HEK293 (cell line): ENCODE results near the gene RPS21.
A peak's percentile ranks its signal among the peaks of the same experiment; 100 is the strongest.

ENCODE experiments used
- CTCF ChIA-PET: fragments of 350-600 bp; formaldehyde crosslinking; extraction: SDS; loops from one replicate; lab custom pipeline; 2021; ENCODE audit warnings: antibody characterized with exemption; lab: Yijun Ruan, JAX
- POLR2A ChIA-PET: fragments of 300-600 bp; formaldehyde crosslinking; extraction: SDS; loops from one replicate; lab custom pipeline; 2020; ENCODE audit warnings: antibody characterized with exemption, inconsistent platforms; lab: Yijun Ruan, JAX
- H3K27ac ChIP-seq: fragments of 200-500 bp; sonication (Bioruptor generic); 2 replicates; pipeline ENCODE4 v1.5.1; 2014; ENCODE audit warnings: low read depth, low read length, control low read depth, inconsistent platforms; ENCODE audit errors: extremely low read depth
- H3K36me3 ChIP-seq, 2 experiments: fragments of 200-500 bp in 1 of 2; sonication (Bioruptor generic) in 1 of 2; 1 replicate in 1 of 2; 2 replicates in 1 of 2; pipeline ENCODE4 v1.5.1; 2014 to 2017; ENCODE audit warnings: inconsistent platforms in 2 of 2, low read length in 2 of 2; ENCODE audit not compliant: control insufficient read depth in 2 of 2, insufficient read depth in 1 of 2
- H3K4me1 ChIP-seq: fragments of 200-500 bp; sonication (Bioruptor generic); 2 replicates; pipeline ENCODE4 v1.5.1; 2014; ENCODE audit warnings: mild to moderate bottlenecking, low read length, inconsistent platforms; ENCODE audit not compliant: control insufficient read depth, insufficient read depth
- H3K4me3 ChIP-seq: 2 replicates; pipeline ENCODE4 v1.5.1; 2011; ENCODE audit warnings: low read depth, mild to moderate bottlenecking, control low read depth, low read length, moderate library complexity
- H3K9me3 ChIP-seq: fragments of 200-500 bp; sonication (Bioruptor generic); 2 replicates; pipeline ENCODE4 v1.5.1; 2014; ENCODE audit warnings: low read depth, low read length, inconsistent platforms; ENCODE audit not compliant: control insufficient read depth, insufficient read depth
- BCL11A ChIP-seq: fragments of 450-650 bp; formaldehyde crosslinking; IDR thresholded peaks from 2 replicates; pipeline ENCODE4 v1.5.1; 2016; ENCODE audit warnings: low read depth, missing biosample characterization, missing genetic modification characterization
- TSHZ1 ChIP-seq: fragments of 450-650 bp; formaldehyde crosslinking; IDR thresholded peaks from 2 replicates; pipeline ENCODE4 v1.5.1; 2016; ENCODE audit warnings: missing biosample characterization, missing genetic modification characterization, borderline replicate concordance
- YY2 ChIP-seq: fragments of 450-650 bp; formaldehyde crosslinking; IDR thresholded peaks from 2 replicates; pipeline ENCODE4 v1.5.1; 2016; ENCODE audit warnings: missing biosample characterization, missing genetic modification characterization
- ZBTB26 ChIP-seq: fragments of 450-650 bp; formaldehyde crosslinking; optimal IDR thresholded peaks from 2 replicates; pipeline ENCODE3; 2016; ENCODE audit warnings: missing biosample characterization, mild to moderate bottlenecking, missing genetic modification characterization
- ZNF112 ChIP-seq: fragments of 450-650 bp; formaldehyde crosslinking; IDR thresholded peaks from 2 replicates; pipeline ENCODE4 v1.5.0; 2017; ENCODE audit warnings: missing biosample characterization, missing genetic modification characterization
- ZNF175 ChIP-seq: fragments of 450-650 bp; formaldehyde crosslinking; IDR thresholded peaks from 2 replicates; pipeline ENCODE4 v1.5.1; 2016; ENCODE audit warnings: missing biosample characterization, missing genetic modification characterization
- ZNF404 ChIP-seq: fragments of 450-650 bp; formaldehyde crosslinking; IDR thresholded peaks from 2 replicates; pipeline ENCODE4 v1.5.1; 2017; ENCODE audit warnings: missing biosample characterization, missing genetic modification characterization
- ZNF621 ChIP-seq: fragments of 450-650 bp; formaldehyde crosslinking; IDR thresholded peaks from 2 replicates; pipeline ENCODE4 v1.5.1; 2017; ENCODE audit warnings: missing biosample characterization, missing genetic modification characterization
- ZNF664 ChIP-seq: fragments of 450-650 bp; formaldehyde crosslinking; IDR thresholded peaks from 2 replicates; pipeline ENCODE4 v1.5.1; 2016; ENCODE audit warnings: missing biosample characterization, missing genetic modification characterization
- ZNF791 ChIP-seq: fragments of 450-650 bp; formaldehyde crosslinking; IDR thresholded peaks from 2 replicates; pipeline ENCODE4 v1.5.1; 2016; ENCODE audit warnings: missing biosample characterization, missing genetic modification characterization
- ZSCAN30 ChIP-seq: fragments of 450-650 bp; IDR thresholded peaks from 2 replicates; pipeline ENCODE4 v1.5.1; 2018; ENCODE audit warnings: missing biosample characterization, mild to moderate bottlenecking, missing genetic modification characterization, moderate library complexity
- ZXDB ChIP-seq: fragments of 450-650 bp; formaldehyde crosslinking; IDR thresholded peaks from 2 replicates; pipeline ENCODE4 v1.5.1; 2016; ENCODE audit warnings: missing biosample characterization, missing genetic modification characterization
- TF ChIP-seq, protein P1 (sequence below): fragments of 450-650 bp; formaldehyde crosslinking; IDR thresholded peaks from 2 replicates; pipeline ENCODE4 v1.5.1; 2016; ENCODE audit warnings: missing biosample characterization, missing genetic modification characterization
- TF ChIP-seq, protein P2 (sequence below): fragments of 450-650 bp; formaldehyde crosslinking; IDR thresholded peaks from 2 replicates; pipeline ENCODE4 v1.5.1; 2016; ENCODE audit warnings: missing biosample characterization, missing genetic modification characterization

The RPS21 gene

DNA sequence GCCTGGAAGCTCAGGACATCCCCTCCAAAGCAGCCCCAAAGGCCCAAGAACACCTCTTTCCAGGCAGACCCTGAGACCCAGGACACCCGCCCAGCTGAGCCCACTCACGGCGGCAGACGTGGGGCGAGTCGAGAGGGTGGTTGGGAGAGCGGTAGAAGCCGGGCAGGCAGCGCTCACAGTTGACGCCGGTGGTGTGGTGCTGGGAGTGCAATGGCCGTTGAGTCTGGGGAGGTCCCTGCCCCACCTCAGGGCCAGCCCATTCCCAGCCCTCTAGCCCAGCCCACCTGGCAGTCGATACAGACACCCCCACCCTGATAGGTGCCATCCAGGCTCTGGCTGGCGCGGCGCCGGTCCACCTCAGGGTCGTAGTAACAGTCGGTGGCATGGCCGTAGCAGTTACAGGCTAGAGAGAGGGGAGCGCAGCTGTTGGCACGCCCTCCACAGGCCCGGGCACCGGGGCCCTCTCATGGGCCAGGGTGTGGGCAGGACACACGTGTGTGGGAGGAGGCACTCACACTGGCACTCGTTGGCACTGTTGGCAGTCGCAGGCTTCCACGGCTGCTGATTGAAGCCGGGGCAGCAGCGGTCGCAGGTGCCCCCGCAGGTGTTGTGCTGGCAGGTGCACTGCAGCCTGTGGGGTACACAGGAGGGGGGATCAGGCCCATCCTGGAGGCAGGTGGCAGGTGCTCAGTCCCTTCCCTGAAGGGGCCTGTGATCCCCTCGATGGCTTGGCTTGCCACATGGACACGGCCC lies 40.3 kb upstream of the RPS21 start:
- Histone ChIP-seq H3K4me1 (peaks cover 5% of the 10 kb centered on the region; the same call in 1 of the 2 replicates), H3K4me3 (no peak overlapping the region), H3K36me3 (peaks cover 5 to 63% of the 10 kb centered on the region in 2 experiments; a peak in 2 of 3 replicates), H3K27ac (no peak overlapping the region), H3K9me3 (no peaks in the 10 kb centered on the region)
- POLR2A ChIA-PET, result interaction anchor here (1.4 kb wide), 1 partner anchor 36 kb away, joined by 3 read pairs; no protein-coding TSS in a partner anchor
- CTCF ChIA-PET, result interaction anchor here (0.6 kb wide), 2 partner anchors 26 to 36 kb away, joined by 5 to 6 read pairs; no protein-coding TSS in a partner anchor
- no peak for TF ChIP-seq ZSCAN30 (tag by site-specific recombination)
- TF ChIP-seq, protein P1, sequence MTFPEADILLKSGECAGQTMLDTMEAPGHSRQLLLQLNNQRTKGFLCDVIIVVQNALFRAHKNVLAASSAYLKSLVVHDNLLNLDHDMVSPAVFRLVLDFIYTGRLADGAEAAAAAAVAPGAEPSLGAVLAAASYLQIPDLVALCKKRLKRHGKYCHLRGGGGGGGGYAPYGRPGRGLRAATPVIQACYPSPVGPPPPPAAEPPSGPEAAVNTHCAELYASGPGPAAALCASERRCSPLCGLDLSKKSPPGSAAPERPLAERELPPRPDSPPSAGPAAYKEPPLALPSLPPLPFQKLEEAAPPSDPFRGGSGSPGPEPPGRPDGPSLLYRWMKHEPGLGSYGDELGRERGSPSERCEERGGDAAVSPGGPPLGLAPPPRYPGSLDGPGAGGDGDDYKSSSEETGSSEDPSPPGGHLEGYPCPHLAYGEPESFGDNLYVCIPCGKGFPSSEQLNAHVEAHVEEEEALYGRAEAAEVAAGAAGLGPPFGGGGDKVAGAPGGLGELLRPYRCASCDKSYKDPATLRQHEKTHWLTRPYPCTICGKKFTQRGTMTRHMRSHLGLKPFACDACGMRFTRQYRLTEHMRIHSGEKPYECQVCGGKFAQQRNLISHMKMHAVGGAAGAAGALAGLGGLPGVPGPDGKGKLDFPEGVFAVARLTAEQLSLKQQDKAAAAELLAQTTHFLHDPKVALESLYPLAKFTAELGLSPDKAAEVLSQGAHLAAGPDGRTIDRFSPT (tag by site-specific recombination), result peak; percentile 28; the same call in 1 of the 2 replicates

DNA sequence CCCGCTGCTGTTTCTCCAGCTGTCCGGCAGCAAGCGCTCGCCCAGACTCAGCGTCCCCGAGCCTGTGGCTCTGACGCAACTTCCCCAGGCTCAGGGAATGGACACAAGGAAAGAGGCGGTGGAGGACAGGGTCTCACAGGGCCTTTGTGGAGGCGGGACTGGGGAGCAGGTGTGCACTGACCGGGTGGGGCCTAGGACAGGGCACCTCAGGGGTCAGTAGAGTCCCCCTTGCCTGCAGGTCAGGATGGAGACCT lies 39.8 kb upstream of the RPS21 start:
- no peaks in the 10 kb centered on the region for H3K9me3 ChIP-seq
- peaks cover 5% of the 10 kb centered on the region; the same call in 1 of the 2 replicates for H3K4me1 ChIP-seq
- no peak overlapping the region for H3K4me3 ChIP-seq
- ChIA-PET POLR2A (interaction anchor here (1.4 kb wide), 1 partner anchor 36 kb away, joined by 3 read pairs; no protein-coding TSS in a partner anchor), CTCF (no interaction called here)
- H3K36me3 ChIP-seq, result peaks cover 5 to 68% of the 10 kb centered on the region in 2 experiments; a peak in 2 of 3 replicates
- no peak overlapping the region for H3K27ac ChIP-seq
- TF ChIP-seq TSHZ1 (tag by site-specific recombination) (no peak), ZNF112 (tag by site-specific recombination) (no peak), ZNF621 (tag by site-specific recombination) (no peak), ZNF664 (tag by site-specific recombination) (no peak), ZNF175 (no peak), ZNF404 (tag by site-specific recombination) (no peak), ZXDB (tag by site-specific recombination) (no peak), ZBTB26 (tag by site-specific recombination) (no peak), YY2 (tag by site-specific recombination) (no peak), ZNF791 (tag by site-specific recombination) (no peak), BCL11A (tag by site-specific recombination) (no peak)
- TF ChIP-seq, protein P2, sequence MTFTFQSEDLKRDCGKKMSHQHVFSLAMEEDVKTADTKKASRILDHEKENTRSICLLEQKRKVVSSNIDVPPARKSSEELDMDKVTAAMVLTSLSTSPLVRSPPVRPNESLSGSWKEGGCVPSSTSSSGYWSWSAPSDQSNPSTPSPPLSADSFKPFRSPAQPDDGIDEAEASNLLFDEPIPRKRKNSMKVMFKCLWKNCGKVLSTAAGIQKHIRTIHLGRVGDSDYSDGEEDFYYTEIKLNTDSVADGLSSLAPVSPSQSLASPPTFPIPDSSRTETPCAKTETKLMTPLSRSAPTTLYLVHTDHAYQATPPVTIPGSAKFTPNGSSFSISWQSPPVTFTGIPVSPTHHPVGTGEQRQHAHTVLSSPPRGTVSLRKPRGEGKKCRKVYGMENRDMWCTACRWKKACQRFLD (tag by site-specific recombination), result no peak
